ENCODE data around the gene SFMBT1.

DNA sequence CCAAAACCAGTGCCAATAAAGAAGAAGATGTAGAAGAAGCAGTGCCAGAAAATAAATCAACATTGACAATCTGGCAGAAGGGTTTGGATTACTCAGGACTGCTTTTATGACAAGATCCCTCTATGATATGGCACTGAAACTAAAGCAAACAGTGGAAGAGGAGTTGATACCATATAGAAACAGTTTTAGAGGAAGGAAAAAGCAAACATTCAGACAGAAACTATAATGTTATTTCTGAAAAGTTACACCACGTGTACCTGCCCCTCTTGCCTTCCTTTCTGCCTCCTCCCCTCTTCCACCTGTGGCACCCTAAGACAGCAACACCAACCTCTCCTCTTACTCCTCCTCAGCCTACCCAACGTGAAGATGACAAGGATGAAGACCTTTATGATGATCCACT is 63.0 kb downstream of the SFMBT1 start:
- no peak for TF ChIP-seq TCF12 (IDR thresholded peaks at IDR 0.05; ENCODE audit: low read depth, low read length)
- TF ChIP-seq SP4 (IDR thresholded peaks at IDR 0.05; ENCODE audit: low read length): no peak
- TF ChIP-seq POLR2AphosphoS5 (IDR thresholded peaks at IDR 0.05; ENCODE audit: low read depth, low read length): no peak
- TF ChIP-seq, protein P1, sequence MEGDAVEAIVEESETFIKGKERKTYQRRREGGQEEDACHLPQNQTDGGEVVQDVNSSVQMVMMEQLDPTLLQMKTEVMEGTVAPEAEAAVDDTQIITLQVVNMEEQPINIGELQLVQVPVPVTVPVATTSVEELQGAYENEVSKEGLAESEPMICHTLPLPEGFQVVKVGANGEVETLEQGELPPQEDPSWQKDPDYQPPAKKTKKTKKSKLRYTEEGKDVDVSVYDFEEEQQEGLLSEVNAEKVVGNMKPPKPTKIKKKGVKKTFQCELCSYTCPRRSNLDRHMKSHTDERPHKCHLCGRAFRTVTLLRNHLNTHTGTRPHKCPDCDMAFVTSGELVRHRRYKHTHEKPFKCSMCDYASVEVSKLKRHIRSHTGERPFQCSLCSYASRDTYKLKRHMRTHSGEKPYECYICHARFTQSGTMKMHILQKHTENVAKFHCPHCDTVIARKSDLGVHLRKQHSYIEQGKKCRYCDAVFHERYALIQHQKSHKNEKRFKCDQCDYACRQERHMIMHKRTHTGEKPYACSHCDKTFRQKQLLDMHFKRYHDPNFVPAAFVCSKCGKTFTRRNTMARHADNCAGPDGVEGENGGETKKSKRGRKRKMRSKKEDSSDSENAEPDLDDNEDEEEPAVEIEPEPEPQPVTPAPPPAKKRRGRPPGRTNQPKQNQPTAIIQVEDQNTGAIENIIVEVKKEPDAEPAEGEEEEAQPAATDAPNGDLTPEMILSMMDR (IDR thresholded peaks at IDR 0.05; ENCODE audit: control extremely low read depth in 1 of 3, insufficient read depth in 1 of 3, low read depth in 1 of 3, low read length in 3 of 3): no peak
- no peak for TF ChIP-seq CREB1 (IDR thresholded peaks at IDR 0.05)
- no peak for TF ChIP-seq ZNF274 (IDR thresholded peaks at IDR 0.05; ENCODE audit: borderline replicate concordance, extremely low read depth, low read length)
- no peak for TF ChIP-seq PHF8 (conservative IDR thresholded peaks at IDR 0.05; ENCODE audit: low read depth, low read length)
- TF ChIP-seq YY1 (IDR thresholded peaks at IDR 0.05; ENCODE audit: low read depth, low read length): no peak
- no peak for TF ChIP-seq EGR1 (IDR thresholded peaks at IDR 0.05; ENCODE audit: borderline replicate concordance, low read depth, low read length)
- no peak for TF ChIP-seq SIN3A (conservative IDR thresholded peaks at IDR 0.05 in 1 of 2, IDR thresholded peaks at IDR 0.05 in 1 of 2; ENCODE audit: low read depth in 1 of 2, low read length in 2 of 2)
- TF ChIP-seq POU5F1 (IDR thresholded peaks at IDR 0.05; ENCODE audit: low read depth, low read length): no peak
- TF ChIP-seq, protein P2, sequence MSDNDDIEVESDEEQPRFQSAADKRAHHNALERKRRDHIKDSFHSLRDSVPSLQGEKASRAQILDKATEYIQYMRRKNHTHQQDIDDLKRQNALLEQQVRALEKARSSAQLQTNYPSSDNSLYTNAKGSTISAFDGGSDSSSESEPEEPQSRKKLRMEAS (IDR thresholded peaks at IDR 0.05): no peak
